ENCODE measurements around the gene MAFF.

DNA sequence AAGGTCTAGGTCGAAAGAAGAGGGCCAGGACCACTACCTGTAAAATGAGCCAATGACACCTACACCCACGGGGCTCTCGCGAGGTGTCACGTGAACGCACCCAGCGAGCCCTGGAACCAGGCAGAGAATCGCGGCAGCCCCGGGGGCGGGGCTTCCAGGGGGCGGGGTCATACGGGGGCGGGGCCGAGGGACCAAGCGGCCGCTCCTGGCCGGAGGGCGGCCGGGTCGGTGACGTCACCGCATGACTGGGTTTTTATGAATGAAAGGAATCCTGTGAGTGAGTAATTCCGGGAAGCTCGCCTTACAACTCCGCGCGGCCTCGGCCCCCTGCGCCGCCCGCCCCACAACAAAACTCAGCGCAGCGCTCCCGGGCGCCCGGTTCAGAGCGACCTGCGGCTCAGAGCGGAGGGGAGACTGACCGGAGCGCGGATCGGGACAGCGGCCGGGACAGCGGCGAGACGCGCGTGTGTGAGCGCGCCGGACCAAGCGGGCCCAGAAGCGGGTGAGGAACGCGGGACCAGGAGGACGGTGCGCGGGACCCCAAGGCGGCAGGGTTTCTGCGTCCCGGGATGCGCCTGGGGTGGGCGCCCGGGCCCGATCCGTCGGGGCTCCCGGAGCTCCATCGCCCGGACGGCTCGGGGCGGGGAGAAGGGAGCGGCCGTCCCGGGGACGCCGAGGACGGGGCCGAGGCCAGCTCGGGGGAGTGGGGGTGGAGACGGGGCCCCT lies at the start of gene MAFF:
- TF ChIP-seq, protein P1, sequence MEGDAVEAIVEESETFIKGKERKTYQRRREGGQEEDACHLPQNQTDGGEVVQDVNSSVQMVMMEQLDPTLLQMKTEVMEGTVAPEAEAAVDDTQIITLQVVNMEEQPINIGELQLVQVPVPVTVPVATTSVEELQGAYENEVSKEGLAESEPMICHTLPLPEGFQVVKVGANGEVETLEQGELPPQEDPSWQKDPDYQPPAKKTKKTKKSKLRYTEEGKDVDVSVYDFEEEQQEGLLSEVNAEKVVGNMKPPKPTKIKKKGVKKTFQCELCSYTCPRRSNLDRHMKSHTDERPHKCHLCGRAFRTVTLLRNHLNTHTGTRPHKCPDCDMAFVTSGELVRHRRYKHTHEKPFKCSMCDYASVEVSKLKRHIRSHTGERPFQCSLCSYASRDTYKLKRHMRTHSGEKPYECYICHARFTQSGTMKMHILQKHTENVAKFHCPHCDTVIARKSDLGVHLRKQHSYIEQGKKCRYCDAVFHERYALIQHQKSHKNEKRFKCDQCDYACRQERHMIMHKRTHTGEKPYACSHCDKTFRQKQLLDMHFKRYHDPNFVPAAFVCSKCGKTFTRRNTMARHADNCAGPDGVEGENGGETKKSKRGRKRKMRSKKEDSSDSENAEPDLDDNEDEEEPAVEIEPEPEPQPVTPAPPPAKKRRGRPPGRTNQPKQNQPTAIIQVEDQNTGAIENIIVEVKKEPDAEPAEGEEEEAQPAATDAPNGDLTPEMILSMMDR (IDR thresholded peaks at IDR 0.05): no peak
- peak; percentile 73 to 99 (median 98) for TF ChIP-seq POLR2AphosphoS5 (IDR thresholded peaks at IDR 0.05)
- peak; percentile 26 for TF ChIP-seq EP300 (IDR thresholded peaks at IDR 0.05)

Data from stomach (tissue), 4 donors.